Loucy (cell line): ENCODE results near the gene LHFPL2.

ENCODE experiments used
- CTCF ChIP-seq: fragments of 200-600 bp; sonication (generic); conservative IDR thresholded peaks from 2 replicates; pipeline ENCODE4 v1.5.1; 2014; ENCODE audit warnings: mild to moderate bottlenecking, antibody characterized with exemption, low read length
- EZH2phosphoT487 ChIP-seq: fragments of 200-600 bp; IDR thresholded peaks from 2 replicates; pipeline ENCODE4 v1.6.1; 2018; ENCODE audit warnings: antibody characterized with exemption, mild to moderate bottlenecking, moderate library complexity, borderline replicate concordance

GRCh38 chr5:78542321-78542840 is 106.2 kb downstream of the LHFPL2 start:
- TF ChIP-seq CTCF (no peak), EZH2phosphoT487 (no peak)
